HCEC 1CT (cell line): ENCODE measurements around the gene LRP2.

Experiments
- DNase-seq: peaks from one replicate; pipeline ENCODE4 v3.0.0-alpha.2; 2017

The LRP2 gene

DNA sequence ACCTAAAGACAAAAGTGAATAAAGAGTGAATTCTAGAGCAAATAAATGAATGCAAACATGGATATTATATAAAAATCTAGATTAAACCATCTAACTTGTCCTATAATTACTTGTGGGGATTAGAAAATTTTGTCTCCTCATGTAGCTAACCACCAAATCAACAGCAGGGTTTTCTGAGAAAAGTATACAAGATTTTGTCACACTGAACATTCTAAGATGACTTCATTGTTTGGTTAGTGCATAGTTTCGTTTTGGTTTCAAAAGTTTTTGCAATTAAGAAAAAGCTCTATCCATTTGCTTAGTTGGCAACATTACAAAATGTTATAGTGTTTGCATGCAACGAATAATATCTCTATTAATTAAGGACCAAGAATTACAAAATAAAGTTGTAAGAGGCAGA, 125.0 kb downstream of the LRP2 start:
- DNase-seq, result no peak

DNA sequence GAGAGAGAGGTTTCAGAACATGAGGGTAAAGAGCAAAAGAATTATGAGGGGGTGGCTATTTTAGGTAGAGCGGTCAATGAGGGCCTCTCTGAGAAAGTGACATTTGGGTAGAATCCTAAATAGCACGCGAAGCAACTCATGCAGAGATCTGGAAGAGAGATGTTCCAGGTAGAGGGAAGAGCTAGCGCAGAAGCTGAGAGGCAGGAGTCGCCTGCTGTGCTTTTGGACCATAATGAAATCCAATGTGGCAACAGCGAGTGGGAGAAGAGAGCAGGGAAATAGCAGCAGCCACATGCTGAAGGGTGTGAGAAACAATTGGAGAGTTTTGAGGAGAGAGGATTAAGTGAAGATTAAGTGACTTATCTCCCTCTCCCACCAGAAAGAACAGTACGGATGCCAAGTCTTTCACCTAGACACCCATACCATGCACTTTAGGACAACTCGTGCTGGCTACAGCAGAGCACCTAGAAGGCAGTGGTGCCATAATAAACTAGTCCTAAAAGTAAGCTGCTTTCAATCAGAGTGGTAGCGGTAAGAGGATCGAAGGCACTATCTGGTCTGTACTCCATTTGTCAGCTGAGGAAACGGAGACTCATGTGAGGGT, 129.7 kb downstream of the LRP2 start:
- DNase-seq, result no peak

DNA sequence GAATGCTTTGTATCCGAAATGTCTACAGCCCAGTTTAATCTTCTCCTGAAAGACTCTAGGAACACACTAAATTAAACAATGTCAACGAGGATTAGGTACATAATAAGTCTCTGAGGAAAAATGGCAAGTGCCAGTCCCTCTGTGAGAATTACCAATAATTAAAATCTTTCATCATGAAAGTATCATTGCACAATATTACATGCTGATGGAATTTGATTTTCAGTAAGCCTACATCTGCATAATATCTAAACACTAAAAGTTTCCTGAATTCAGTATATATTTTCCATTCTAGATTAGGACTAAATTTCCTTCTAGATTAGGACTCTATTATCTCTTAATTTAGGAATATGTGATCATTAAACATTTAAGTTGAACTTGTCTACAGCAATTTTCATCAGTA, 132.1 kb downstream of the LRP2 start:
- no peak for DNase-seq

DNA sequence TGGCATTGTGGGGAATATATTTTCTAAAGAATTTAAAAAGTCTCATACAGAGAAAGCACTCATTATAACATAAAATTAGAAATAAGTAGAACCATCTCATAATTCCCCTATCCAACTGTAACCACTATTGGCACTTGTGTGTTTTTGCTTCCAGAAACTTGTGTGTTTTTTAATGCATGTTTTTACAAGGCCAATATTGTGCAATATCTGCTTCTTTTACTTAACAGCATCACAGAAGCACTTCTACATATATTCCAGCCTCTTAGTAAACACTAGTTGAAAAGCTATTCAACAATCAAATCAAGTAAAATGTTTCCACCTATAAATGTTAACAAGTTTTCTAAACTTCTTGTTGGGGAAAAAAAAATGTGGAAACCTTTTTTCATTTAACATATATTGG, 132.7 kb downstream of the LRP2 start:
- DNase-seq, result no peak

DNA sequence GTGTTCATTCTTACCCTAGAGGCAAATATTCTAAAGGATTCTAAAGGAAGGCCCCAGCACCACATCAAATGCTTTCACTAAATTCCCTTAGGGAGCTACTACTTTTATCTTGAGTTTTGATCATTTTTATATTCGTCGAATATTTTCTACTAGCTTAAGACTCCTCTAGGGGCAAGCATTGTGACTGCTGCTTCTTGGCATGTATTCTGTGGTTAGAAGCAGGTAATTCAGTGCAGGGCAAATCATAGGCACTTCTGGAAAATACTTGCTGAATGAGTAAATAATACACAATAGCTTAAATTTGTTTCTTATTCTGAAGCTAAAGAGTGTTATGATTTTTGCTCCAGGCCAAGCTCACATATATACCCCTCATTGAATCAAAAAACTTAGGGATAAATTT, 136.4 kb downstream of the LRP2 start:
- DNase-seq, result no peak

DNA sequence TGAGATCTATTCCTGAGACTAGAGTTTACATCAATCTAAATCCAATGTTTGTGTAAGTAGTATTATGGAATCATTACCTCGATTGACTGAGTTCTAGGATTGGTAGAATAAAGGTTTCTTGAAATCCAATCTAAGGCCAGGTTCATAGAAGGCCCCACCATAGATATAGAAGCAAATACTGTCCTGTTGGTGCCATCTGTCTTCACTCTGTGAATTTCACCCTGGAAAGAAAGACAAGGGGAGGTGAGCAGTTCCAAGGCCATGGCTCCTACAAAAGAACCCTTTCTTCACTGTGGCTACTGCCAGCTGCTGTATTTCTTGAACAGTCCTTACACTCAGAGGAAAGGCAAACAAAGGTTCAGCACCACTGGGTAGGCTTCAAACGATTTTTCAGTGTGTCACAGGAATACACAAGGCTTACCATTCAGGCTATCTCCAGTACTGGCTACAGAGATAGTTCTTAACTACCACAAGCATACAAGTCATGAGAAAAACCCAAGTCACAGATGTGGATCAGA, 137.0 kb downstream of the LRP2 start:
- DNase-seq, result no peak

DNA sequence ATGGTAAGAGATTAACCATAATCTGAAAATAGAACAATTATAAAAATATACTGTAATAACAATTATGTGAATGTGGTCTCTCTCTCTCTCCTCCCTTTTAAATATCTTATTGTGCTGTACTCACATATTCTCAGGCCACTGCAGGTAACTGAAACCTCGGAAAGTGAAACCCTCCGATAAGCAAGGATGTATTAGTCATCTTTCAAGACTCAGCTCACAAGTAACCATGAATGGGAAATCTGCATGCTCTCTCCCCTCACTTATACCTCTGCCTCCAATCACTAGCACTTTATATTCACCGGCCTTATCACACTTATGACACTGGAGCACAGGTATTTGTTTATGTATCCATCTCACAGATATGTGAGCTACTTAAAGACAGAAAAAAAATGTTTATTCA, 139.7 kb downstream of the LRP2 start:
- DNase-seq, result no peak

DNA sequence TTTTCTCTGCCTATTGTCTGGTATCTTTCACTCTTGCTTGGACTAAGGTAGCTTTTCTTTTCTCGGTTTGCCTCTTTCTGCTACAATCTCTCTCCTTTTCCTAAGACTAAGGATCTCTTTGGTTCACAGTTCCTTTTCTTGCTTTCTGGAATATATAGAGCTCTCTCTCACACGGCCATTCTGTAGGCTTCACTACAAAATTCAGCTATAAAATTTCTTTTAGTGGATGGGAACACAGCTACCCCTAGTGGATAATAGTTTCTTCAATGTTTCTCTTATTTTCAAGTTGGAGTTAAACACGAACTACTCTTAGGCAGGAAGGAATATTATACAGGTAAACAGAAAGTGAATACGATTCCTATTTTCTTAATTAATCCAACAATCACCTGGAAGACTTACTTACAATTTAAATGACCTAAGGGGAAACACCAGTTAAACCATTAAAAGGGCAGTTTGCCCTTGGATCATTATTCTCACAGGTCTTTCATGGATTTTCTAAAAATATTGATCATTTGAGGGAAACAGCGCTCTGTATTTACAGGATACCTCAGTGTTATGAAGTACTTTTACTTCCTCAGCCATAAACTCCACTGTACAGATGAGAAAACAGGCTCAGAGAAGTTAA, 140.5 kb downstream of the LRP2 start:
- peak; percentile 21 for DNase-seq

DNA sequence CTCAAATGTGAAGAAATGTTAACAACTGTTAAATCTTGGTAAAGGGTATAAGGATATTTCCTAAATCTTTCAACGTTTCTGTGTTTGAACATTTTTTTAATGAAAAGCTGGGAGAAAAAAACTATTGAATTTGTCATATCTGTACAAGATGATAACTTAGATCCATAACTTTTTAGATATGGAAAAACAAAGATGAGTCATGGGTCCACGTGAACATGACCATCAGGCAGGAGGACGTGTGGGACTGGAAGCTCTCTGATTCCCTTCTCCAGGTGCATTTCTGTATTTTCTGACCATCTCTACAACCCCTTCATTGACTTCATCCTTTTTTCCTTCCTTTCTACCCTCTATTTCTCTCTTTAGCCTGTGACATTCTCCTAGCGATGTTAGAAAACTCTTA, 151.4 kb downstream of the LRP2 start:
- no peak for DNase-seq

DNA sequence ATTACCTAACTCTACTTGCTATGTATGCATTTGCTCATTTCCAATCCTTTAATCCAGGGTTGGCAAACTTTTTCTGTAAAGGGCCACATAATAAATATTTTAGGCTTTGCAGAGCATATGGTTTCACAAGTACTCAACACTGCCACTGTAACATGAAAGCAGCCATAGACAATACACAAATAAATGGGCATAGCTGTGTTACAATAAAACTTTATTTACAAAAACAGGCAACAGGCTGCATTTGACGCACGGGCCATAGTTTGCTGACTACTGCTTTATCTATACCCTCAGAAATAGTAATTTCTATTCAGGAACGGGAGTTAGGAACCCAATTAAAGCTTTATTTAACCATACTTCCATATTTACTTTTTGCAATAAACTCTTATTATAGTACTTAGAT, 154.3 kb downstream of the LRP2 start:
- no peak for DNase-seq

DNA sequence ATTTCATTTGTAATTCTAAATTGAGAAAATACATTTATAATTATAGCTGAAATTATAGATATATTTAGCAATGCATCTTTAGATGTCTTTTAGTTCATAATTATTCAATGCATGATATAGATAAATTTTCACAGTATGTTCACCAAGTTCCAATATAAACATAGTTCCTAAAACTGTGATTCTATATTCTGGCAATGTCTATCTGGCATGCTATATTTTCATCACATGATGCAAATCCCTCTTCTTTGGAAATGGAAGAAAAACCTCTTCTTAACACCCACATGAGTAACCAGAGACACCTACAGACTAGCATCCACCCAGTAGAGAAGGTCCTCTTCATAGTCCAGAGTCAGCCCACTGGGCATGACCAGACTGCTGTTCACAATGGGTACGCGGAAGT, 157.2 kb downstream of the LRP2 start:
- no peak for DNase-seq

DNA sequence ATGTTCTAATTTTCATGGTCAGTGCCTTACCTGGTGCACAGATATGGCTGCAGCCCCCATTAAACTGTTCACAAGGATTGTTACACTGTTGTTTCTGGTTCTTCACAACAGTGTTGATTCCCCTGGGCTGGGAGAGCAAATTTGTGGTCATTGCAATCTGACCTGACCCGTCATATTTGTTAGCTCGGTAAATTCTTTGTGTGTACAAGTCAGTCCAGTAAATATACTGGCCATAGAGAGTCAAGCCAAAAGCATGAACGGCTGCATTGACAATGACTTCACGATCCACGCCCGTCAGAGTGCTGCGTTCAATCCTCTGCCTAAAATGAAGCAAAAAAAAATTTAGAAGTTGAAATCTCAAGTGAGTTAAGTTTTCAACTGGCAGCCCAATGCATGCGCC, 158.4 kb downstream of the LRP2 start:
- no peak for DNase-seq

DNA sequence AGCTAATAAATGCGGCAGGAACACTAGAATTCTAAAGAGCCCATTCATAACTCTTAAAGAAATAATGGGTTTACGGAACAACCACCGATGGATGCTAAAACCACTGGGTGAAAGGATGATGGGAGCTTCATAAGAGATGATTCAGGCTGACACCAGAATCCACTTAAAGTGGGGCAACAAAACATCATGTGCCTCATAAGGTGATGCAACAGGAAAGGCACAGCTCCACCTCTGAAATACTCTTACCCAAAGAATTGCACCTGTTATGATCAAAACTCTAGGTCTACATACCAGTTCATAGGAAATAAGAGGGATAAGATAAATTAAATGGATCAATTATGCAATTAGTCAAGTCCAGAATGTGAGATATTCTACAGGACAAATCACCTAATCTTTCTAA, 161.6 kb downstream of the LRP2 start:
- DNase-seq, result no peak

DNA sequence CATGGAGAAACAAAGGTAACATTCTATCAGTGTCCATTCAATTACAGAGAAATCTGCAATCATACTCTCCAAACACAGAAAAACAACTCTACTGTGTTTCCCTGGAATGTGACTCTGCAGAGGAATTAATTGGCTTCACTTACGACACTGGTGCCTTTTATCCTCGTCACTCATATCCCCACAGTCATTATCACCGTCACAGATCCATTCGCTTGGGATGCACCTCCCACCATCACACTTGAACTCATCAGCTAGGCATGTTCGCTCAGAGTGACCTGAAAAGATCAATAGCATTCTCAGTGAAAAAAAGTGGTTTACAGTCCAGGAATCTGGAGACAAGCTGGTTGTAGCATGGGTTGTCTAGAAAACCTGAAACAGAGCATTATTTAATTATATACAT, 168.7 kb downstream of the LRP2 start:
- no peak for DNase-seq

DNA sequence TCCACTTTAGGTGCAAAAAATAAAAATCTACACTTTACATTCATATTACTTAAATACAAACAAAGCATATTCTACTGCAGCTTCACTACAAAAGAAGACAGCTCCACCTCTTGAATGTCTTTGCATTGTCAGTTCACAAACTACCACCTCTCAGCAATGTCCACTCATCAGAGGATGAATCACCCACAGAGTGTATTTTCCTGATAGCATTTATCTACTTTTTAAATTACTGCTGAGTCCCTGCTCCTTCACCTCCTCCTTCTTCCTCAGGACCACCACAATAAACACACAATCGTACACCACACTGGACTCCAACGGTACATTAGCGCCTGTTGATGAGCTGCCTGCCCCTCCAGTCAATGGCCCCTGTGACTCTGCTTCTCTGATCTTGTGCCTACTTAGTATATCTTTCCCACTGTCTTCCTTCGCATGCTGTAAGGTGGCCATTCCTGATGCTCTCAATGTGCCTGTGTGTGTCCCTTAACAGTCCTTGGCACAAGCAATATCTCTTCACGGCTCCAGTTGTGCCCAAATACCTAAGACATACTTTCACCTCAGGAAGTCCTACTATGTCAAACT, 172.0 kb downstream of the LRP2 start:
- DNase-seq, result no peak

DNA sequence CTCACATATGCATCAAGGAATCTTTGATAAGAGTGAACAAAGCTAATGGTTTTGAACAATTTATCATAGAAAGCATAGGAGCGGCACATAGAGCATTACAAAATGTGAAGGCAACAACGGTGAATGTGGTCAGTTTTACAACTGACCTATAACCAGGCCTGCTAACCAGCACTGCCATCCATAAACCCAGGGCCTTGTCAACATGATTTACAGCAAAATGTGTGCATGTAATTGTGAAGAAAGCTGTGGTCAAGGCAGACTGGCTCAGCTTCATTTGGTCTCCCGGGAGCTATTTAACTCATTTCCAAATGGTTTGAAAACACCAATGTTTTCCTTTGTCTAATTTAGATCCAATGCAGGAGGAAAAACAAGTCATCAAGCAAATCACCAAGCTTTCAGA, 173.2 kb downstream of the LRP2 start:
- no peak for DNase-seq

DNA sequence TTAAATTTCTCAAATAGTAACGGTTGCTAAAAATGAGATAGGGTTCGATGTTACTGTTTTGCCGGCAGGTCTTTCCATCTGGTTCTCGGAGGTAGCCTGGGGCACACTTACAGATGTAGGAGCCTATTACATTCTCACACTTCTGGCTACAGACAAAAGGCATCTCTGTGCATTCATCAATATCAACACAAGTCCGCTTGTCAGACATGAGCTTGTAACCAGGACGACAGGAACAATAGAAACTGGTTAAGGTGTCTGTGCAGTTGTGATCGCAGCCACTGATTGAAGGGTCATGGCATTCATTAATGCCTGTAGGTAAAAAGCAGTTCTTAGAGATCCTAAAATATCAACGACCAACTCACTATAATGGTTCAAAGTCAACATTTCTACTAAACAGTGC, 176.6 kb downstream of the LRP2 start:
- no peak for DNase-seq

DNA sequence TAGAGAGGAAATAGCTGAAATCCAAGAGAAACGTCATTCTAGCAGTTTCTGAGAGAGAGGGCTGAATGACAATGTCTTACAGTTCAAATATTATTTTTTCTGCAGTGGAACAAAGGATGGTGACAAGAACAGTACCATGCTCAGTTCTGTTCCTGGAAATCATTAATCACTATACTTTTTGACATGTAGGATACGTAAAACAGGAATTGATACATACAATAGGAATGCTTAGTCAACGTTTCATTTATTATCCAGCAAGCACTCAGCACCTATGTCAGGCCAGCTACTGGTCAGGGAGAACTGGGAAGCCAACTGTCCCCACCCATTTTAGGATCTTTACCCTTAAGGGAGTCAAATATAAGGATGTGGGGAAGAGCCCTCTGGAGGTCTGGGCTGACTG, 178.3 kb downstream of the LRP2 start:
- no peak for DNase-seq

DNA sequence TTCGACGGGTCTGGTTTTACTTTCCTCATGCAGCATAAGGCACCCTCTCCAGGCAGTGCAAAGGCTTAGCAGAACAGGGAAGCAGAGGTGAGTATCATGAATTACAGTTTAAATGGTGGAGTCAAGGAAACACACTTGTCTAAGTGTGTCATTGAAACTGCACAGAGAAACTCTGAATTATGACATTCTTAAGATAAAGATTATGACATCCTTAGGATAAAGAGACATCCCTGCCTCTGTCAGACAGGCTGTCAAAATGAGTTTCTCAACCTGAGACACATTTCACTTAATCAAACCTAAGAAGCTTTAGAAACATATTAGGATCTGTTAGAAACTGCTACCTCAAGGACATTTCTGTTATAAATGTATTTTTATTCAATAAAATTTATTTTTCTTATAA, 179.8 kb downstream of the LRP2 start:
- DNase-seq, result no peak

DNA sequence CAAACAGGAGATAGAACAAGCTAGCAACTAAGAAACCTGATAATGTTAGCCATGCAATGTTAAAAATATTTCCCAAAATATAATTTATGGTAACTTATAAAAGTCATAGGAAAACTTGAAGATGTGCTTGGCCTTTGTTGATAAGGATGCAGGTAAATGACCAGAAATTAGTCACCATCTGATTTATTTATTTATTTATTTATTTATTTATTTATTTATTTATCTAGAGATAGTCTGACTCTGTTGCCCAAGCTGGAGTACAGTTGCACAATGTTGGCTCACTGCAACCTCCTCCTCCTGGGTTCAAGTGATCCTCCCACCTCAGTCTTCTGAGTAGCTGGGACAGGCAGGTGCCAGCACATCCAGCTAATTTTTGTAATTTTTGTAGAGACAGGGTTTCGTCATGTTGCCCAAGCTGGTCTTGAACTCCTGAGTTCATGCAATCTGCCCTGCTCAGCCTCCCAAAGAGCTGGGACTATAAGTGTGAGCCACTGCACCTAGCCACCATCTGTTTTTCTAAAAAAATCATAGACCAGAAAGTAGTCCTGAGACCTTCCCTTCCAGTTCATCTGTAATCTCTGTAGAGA, 183.4 kb downstream of the LRP2 start:
- DNase-seq, result no peak

DNA sequence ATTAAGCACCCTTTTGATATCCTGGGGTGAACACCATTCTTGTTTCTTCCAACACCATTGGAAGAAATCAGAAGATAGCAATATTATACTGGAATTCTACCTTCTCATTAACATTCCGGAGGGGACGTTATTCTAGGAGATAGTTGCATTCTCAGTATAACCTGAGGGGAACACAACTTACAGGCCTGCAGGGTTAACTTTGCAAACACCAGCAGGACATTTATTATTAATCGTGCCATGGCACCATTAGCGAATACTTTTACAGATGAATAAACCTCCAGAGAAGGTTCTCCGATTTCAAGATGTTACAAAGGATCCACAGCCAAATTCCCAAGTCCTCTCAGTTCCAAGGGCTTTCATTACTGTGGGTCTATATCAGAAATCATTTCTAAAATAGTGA, 184.0 kb downstream of the LRP2 start:
- DNase-seq, result no peak

DNA sequence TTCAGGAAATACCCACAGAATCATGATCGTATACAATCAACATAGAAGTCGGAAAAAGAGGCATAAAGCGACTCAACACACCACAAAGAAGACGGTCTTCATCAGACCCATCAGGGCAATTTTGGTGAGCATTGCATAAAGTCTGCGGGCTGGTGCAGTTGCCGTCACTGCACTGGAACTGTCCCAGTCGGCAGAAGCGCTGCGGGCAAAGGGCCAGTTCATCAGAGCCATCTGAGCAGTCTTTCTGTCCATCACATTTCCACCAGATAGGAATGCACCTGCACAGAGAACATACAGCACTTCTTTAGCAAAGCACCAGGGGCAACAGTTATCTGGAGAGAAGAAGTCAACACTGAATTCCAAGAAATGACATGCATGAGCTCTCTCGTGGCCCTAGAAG, 187.2 kb downstream of the LRP2 start:
- no peak for DNase-seq

DNA sequence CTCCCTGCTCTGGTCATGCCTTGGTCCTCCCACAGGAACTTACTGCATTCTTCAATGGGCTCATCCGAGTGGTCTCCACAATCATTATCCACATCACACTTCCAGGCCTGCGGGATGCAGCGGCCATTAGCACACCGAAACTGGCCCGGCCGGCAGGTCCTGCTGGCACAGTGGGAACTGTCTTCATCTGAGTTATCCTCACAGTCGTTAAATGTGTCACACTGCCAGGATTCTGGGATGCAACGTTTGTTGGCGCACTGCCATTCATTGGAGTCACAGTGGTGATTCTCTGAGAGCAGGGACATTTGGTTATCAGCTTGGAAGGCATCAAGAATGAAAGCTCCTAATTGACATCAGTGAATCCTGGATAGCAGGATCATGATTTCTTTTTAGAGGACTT, 188.5 kb downstream of the LRP2 start:
- no peak for DNase-seq

DNA sequence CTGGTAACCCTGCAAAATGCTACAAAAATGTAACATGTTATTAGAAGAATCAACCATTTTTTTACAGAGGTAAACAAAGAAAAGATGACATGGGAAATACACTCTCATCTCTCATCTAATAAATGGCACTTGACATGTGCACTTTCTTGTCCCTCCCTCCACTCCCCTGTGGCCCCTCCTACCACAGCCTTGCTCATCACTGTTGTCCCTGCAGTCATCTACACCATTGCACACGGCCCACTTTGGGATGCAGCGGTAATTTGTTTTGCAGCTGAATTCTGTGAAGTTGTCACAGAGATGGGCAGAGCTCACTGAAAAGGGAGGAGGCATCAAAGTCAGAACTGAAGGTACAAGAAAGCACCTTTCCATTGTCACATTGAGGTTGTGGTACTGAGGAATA, 189.4 kb downstream of the LRP2 start:
- no peak for DNase-seq
